Epidermal melanocyte (primary cell): ENCODE data around the gene SIM1.

Experiments used
- DNase-seq: peaks from one replicate; pipeline ENCODE4 v3.0.0; 2011; ENCODE audit warnings: low spot score; ENCODE audit not compliant: insufficient read length

The SIM1 gene

GRCh38 chr6:100353276-100354015 is 111.3 kb downstream of the SIM1 start:
- no peak for DNase-seq

GRCh38 chr6:100350139-100350538 is 114.6 kb downstream of the SIM1 start:
- DNase-seq: no peak

GRCh38 chr6:100349366-100349765 is 115.4 kb downstream of the SIM1 start:
- no peak for DNase-seq

- no peak for DNase-seq
Observed at GRCh38 chr6:100347901-100348550, 116.7 kb downstream of the SIM1 start.

GRCh38 chr6:100346828-100347227 is 117.9 kb downstream of the SIM1 start:
- DNase-seq: no peak

GRCh38 chr6:100346203-100346602 is 118.5 kb downstream of the SIM1 start:
- no peak for DNase-seq

- DNase-seq: no peak
Observed at GRCh38 chr6:100344761-100345160, 120.0 kb downstream of the SIM1 start.

- no peak for DNase-seq
Observed at GRCh38 chr6:100344321-100344720, 120.4 kb downstream of the SIM1 start.

GRCh38 chr6:100343316-100344077 is 121.2 kb downstream of the SIM1 start:
- no peak for DNase-seq

GRCh38 chr6:100342830-100343229 is 121.9 kb downstream of the SIM1 start:
- no peak for DNase-seq

- no peak for DNase-seq
Observed at GRCh38 chr6:100339574-100340255, 125.0 kb downstream of the SIM1 start.

- DNase-seq: no peak
Observed at GRCh38 chr6:100338090-100338489, 126.6 kb downstream of the SIM1 start.

- no peak for DNase-seq
Observed at GRCh38 chr6:100336876-100337275, 127.8 kb downstream of the SIM1 start.

GRCh38 chr6:100335991-100336390 is 128.7 kb downstream of the SIM1 start:
- DNase-seq: no peak
